Left cardiac atrium (tissue), 4 donors: ENCODE measurements around the gene MCOLN1. TPM values are rescaled to one million over a fixed set of nuclear protein-coding genes. Genes with fewer than 3 reads are reported as not detected.

ENCODE experiments used
- ATAC-seq, 2 donors: fragments of 200-7000 bp; cut with Tn5 transposase; one replicate each; pipeline ENCODE4 v1.9.1; 2020; ENCODE audit warnings: mild to moderate bottlenecking in 2 of 2, moderate library complexity in 2 of 2
- DNase-seq: peaks from one replicate; pipeline ENCODE4 v3.0.0-alpha.2; 2020
- intact Hi-C, 2 donors: fragments of 100-400 bp; cut with DNase I; formaldehyde crosslinking; loops; one replicate each; pipeline versions ENCODE4 v1.14.1 to v1.15.1; 2022 to 2023
- long read RNA-seq: library from polyadenylated mRNA; unstranded; transcript quantifications from one replicate; pipeline ENCODE4 v2.0.0, GENCODE V29; 2021
- total RNA-seq, 2 donors: library from RNA; stranded (reverse); fragmentation: NEBNext Ultra II Directional; extraction: Animal tissue kit (Norgen Biotek cat#: 25700); gene quantifications; one replicate each; pipeline ENCODE4 v1.2.1, GENCODE V29; 2021
- donor health status: DM: no; HTN: yes; CAD: no.
- donor health status: DM: no; HTN: yes; CAD: no; lungs with severe emphysema.
- donor health status: DM: yes; HTN: yes; CAD: no.
- donor health status: Dilated cardiomyopathy.

MCOLN1 gene
- 10 to 100 TPM; 21.2 to 25.0 TPM for total RNA-seq
- long read RNA-seq, transcript MCOLN1-201 (14 exons, 2,082 nt): major isoform, 26 of 32 reads
- long read RNA-seq, partial matches to known transcripts: 0 of 32 reads
- long read RNA-seq, other reads (novel, unspliced or antisense): 5 of 32 reads

DNA sequence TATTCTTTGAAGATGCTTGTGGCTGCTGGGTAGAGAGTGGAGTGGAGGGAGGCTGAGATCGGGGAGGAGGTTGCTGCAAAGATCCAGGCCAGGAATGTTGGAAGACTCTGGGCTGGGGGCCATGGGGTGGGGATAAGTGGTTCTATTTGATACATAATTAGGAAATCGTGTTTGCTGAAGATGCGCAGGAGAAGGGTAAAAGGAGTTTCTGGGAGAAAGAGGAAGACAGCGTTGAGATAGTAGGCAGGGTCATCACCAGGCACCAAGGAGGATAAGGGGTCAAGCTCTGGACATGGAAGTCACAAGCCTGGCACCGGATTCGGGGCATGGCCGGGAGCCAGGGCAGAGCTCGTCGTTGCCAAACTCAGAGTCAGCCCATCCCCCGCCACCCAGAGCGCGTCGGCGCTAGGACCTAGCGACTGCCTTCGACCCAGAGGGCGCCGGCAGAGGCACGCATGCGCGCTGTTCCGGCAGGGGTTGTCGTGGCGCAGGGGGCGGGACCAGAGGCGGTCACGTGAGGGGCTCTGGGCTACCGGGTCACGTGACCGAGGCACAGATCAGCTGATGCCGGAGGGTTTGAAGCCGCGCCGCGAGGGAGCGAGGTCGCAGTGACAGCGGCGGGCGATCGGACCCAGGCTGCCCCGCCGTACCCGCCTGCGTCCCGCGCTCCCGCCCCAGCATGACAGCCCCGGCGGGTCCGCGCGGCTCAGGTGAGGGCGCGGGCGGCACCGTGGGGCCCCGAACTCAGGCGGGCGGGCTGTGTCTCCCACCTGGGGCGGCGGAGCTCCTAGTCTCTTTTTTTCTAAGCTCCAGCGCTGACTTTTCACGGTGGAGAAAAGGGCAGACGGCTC, at the start of gene MCOLN1:
TSS of gene MCOLN1 (plus strand) at position 553 of the 851 bp plus-strand sequence. CDS start at position 680, 127 bp downstream.
- DNase-seq: peak; percentile 100
- intact Hi-C loops: loop anchor here in 1 of 2 donors (10.0 kb wide), 1 partner anchor 127 kb away; no protein-coding TSS in a partner anchor
- peak; percentile 92 to 95 for ATAC-seq

DNA sequence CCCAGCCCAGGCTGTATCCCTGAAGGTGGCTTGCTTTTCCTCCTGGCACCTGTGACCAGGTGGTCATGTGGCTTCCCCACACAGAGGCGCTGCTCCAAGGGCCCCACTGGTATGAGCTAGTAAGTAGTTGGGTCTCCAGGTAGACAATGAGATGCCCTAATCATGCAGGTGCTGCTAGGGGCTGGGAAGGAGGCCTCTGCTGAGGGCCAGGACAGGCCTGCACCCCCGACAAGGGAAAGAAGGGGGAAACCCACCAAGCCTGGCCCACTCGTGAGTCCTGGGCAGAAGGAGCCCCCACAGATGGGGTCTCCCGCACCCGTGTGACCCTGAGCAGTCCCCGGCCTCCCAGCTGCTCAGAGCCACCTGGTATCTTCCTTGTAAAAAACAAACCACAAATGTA, 46.8 kb upstream of the MCOLN1 start:
- intact Hi-C loops: no loop called here
- DNase-seq (no peak), ATAC-seq (no peak)

DNA sequence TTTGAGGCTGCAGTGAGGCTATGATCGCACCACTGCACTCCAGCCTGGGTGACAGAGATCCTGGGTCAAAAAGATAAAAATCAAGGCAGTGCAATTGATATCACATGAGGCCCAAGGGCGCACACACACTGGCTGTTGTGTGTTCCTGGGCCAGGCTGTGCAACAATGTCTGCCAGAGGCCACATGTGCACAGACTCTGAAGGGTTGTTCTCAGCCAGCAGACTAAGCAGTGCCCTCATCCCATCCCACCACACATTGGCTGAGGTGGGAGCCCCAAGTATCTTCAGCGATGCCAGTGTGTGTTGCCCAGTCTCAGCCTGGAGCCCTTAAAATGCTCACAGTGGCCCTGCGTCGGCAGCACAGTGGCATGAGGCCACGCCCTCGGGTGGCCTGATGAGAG, 46.2 kb upstream of the MCOLN1 start:
- intact Hi-C loops: no loop called here
- DNase-seq (no peak), ATAC-seq (no peak)

DNA sequence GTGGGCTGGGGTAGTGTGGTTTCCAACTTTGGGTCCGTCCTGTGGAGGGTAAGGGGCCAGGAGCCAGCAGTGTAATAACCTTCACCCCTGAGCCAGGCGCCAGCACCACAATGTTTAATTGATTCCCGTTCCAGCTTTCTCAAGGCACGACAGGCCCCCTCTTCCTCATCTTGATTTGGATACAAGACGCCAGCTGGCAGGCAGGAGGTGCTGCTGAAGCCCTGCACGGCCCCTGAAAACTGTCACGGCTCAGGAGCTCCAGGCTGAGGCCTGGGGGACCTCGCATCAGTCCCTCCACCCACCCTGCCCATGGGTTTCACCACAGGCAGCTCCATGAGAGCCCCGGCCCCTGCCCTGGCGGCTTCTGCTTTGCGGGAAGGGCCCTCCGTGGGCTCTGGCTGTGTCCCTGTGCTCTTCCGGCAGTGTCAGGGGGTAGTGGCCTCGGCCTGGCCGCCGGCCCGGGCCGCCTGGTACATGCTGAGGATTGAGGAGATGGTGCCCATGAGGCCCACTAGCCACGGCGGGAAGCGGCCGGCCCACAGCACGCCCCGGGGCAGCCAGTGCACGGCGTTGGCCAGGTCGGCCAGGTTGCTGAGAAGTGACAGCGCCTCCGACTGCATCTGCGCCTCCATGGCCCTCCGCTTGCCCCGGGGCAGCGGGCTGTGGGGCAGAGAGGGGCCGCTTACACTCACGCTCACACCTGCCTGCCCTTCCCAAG, 45.5 kb upstream of the MCOLN1 start:
- DNase-seq (no peak), ATAC-seq (peak in 1 of 2 donors; percentile 16)
- intact Hi-C loops: no loop called here

DNA sequence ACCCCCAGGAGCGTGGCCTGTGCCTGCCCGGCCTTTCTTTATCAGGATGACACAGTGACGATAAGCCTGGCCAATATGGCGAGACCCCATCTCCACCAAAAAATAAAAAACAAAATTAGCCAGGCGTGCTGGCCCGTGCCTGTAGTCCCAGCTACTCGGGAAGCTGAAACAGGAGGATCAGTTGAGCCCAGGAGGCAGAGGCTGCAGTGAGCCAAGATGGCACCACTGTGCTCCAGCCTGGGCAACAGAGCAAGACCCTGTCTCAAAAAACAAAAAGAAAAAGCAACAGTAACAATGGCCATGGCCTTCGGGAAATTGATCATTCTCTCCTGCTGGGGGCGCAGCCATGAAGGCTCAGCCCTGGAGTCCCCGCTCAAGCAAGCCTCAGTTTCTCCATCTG, 44.7 kb upstream of the MCOLN1 start:
- ATAC-seq (no peak), DNase-seq (no peak)

DNA sequence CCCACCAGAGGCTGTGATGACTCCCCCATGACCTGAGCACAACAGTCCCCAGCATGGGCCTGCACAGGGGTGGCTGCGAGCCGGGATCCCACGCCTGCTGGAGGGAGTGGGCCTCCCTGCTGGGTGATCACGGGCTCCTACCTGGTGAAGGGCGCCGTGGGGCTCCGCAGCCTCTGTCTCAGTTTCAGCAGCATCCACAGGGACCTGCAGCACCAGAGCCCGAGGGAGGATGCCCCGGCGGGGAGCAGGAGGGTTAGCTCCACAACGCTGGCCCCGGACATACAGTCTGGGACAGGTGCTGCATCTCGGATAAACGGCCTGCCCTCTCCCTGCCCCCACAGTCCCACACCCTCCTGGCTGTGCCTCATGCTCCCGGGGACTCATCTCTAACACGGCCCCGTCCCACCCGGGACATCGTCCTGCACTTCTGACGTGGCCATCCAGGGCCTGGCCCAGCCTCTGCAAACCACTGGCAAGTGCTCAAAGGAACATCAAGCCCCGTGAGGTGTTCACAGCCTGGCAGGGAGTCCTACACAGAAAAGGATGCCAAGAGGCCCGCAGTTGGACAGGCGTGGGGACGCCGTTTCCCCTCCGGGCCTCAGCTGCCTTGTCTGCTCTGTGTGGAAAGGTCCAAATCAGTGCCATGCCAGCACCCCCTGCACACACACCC, 44.1 kb upstream of the MCOLN1 start:
- DNase-seq: no peak
- intact Hi-C loops: no loop called here
- peak in 1 of 2 donors; percentile 4 for ATAC-seq

More for the DNA sequence above, 44.7 kb upstream of the MCOLN1 start:
- intact Hi-C loops: no loop called here

DNA sequence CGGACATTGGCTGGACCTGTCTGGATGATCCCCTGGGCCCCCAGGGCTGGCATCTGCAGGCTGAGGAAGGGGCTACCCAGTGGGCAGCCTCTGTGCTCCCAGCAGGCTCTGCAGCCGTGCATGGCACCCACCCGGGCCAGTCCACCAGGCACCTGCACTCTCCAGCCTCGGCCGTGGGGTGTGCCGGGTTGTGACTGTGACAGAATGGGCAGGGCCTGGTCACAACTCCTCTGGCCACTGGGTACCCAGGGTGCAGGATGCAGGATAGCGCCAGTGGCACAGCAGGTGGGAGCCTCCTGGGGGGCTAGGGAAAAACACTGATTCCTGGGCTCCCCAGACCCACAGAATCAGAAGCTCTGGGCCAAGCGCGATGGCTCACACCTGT, 43.6 kb upstream of the MCOLN1 start:
- peak in 1 of 2 donors; percentile 7 for ATAC-seq
- DNase-seq: no peak
- intact Hi-C loops: no loop called here

DNA sequence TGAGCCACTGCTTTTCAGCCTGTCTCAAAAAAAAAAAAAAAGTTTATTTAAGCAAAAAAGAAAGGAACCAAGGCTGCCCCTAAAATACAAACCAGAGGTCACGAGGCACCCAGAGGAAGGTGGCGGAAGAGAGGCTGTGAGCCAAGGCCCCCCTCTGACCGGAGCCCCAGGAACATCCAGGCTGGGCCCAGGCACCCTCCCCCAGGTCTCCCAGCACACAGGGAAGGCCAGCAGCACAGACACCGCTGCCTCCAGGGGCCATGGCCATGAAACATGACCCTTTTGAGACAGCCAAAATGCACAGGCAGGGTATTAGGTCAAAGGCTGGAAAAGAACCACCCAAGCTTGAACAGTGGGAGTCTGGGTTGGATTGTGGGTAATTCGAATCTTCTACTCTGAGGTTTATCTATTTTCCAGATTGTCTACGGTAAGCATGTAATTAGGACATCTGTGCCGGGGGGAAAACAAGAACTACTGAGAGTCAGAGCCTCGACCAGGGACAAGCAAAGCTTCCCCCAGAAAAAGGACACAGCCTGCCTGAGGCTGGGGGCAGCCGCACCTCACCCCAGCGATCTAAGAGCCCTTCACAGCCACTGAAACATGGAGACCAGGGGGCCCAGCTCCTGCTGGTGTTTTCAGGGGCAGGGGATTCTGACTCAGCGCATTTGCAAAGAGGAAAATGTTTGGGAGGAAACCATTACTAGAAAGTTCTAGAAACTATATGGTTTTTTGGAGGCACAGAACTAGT, 42.0 kb upstream of the MCOLN1 start:
- no peak for DNase-seq
- intact Hi-C loops: no loop called here
- ATAC-seq: no peak

DNA sequence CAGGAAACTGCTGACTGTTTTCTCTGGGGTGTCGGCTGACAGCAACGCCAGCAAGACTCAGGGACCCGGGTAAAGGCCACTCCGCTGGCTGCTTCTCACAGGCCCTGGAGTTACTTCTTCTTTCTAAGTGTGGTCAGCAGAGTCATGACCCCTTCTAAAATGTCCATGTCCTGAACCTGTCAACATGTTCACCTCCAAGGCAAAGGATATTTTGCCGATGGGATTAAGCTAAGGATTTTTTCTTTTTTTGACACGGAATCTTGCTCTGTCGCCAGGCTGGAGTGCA, 41.5 kb upstream of the MCOLN1 start:
- ATAC-seq: peak in 1 of 2 donors; percentile 28

DNA sequence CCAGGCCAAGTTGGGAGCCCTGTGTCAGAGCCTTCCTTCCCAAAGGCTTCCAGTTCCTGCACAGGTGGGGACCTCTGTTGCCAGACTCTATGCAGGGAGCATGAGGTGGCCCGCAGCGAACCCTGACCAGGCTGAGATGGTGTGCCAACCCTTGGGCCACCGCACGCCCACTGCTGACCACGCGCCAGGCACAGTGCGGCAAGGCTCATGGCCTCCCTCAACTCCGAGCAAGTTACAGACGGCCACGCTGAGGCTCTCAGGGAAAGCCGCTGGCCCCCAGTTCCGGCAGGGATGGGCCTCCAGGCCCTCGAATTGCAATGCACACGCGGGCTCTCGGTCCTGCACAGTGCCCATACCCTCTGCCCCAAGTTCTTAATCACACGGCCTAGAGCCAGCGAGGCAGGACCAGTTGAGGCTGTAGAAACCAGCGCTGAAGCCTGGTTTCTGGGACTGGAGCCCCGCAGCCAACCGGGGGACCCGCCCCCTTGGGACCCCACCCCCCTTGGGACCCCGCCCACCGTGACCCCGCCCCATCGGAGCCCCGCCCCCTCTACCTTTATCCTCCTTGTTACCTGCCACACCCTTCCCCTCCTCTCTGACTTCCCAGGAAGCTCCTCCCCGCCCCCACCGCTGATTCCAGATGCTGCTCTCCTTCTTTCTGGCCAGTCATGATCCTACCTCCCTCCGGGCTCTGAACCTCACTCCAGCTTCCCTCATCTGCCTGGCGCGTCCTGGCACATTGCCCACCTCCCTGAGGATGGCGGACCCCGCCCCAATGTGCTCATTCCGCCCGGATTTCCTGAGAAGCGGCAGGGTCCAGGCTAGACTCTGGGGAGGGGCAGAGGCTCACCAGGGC, 39.6 kb upstream of the MCOLN1 start:
- intact Hi-C loops: no loop called here
- DNase-seq (peak; percentile 74), ATAC-seq (peak in 1 of 2 donors; percentile 14)

More for the DNA sequence above, 41.5 kb upstream of the MCOLN1 start:
- no peak for DNase-seq
- intact Hi-C loops: no loop called here

DNA sequence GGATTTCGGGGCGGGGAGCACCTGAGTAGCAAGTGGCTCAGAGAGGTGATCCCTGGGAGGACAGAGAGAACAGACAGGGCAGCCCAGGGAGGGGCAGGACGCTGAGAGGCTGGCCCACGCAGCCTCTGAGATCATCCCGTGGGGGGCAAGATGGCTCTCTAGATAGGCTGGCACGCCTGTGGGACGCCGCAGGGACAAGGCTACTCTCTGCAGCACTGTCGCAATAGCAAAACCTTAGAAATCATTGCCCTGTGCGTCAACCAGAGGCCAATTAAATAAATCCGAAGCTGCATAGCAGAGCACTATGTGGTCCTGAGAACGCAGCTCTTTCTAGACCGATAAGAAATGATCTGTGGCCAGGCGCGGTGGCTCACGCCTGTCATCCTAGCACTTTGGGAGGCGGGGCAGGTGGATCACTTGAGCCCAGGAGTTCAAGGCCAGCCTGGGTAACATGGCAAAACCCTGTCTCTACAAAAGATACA, 38.7 kb upstream of the MCOLN1 start:
- ATAC-seq (no peak), DNase-seq (no peak)
- intact Hi-C loops: no loop called here

DNA sequence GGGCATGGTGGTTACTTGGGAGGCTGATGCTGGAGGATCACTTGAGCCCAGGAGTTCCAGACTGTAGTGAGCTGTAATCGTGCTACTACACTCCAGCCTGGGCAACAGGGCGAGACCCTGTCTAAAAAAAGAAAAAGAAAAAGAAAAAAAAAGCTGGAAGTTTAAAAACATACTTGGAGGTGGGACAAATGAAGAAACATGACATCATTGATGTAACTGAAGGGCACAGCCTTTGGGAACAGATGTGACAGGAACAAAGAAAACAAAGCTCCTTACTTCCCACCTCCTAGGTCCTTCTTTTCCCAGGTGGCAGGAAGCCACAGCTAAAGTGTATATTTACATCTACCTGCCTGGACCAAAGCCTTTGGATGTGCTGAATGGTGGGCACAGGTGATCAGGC, 35.5 kb upstream of the MCOLN1 start:
- DNase-seq (no peak), ATAC-seq (no peak)
- intact Hi-C loops: no loop called here

DNA sequence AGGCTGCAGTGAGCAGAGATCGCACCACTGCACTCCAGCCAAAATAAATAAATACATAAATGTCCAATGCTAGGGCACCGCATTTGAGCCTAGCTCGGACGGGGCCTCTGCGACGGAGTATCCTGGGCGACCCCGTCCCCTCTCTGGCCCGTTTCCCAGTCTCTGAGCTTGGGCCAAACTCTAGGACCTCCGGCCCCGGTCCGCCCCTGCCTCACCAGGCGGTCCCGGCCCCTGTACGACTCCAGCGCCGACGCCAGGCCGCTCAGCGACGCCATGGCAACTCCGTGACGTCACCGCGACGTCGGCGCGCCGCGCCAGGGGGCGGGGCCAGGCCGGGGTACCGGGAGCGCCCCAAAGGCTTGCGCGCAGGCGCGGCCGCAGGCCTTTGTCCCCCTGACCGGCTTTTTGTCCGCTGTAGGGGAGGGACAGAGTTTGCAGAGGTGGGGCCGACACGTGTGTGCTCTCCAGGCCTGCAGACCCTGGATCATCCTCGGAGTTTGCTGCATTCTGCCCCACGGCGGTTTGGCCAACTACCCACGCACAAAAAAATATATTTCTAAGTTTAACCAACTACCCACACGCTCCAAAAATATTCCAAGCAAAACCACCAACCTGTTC, 33.6 kb upstream of the MCOLN1 start, which contains the start of gene PEX11G:
TSS of gene PEX11G (minus strand) at position 300 of the 618 bp plus-strand sequence. CDS start at position 275, 25 bp downstream.
- intact Hi-C loops: no loop called here
- ATAC-seq (peak; percentile 98 to 99), DNase-seq (peak; percentile 93)

DNA sequence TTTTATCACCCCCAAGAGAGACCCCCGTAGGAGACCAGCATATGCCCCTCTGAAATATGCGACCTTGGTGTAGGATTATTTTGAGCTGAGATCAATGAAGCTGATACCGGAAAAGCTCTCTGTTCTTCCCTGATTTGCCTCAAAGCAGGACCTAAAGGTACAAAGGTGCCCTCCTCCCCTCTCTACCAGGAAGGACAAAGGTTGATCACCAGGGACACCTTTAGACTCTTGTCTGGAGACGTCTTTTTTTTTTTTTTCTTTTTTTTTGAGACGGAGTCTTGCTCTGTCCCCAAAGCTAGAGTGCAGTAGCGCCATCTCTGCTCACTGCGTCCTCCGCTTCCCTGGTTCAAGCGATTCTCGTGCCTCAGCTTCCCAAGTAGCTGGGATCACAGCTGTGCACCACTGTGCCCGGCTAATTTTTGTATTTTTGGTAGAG, 32.8 kb upstream of the MCOLN1 start:
- intact Hi-C loops: no loop called here
- ATAC-seq: no peak

DNA sequence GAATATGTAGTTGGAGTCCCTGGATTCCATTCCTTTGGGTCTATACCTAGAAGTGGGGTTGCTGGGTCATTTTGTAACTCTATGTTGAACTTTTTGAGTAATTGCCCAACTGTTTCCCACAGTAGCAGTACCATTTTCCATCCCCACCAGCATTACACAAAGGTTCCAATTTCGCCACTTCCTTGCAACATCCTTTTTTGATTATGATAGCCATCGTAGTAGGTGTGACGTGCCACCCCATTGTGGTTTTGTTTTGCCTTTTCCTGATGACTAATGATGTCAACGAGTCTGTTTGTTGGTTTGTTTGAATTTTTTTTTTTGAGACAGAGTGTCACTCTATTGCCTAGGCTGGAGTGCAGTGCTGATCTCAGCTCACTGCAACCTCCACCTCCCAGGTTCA, 30.3 kb upstream of the MCOLN1 start:
- ATAC-seq (no peak), DNase-seq (no peak)
- intact Hi-C loops: no loop called here

More for the DNA sequence above, 32.8 kb upstream of the MCOLN1 start:
- DNase-seq: no peak

DNA sequence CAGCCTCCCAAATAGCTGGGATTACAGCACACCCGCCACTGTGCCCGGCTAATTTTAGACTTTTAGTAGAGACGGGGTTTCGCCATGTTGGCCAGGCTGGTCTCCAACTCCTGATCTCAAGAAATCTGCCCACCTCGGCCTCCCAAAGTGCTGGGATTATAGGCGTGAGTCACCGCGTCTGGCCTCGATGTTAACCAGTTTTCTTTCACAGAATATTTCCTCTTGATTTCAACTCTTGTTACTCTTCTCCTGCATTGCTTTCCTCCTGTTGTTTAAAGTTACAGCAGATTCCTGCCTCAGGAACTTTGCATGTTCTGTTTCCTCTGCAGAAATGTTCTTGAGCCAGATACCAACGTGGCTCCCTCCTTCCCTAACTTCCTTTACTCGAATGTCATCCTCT, 29.9 kb upstream of the MCOLN1 start:
- no peak for ATAC-seq
- no peak for DNase-seq
- intact Hi-C loops: no loop called here

DNA sequence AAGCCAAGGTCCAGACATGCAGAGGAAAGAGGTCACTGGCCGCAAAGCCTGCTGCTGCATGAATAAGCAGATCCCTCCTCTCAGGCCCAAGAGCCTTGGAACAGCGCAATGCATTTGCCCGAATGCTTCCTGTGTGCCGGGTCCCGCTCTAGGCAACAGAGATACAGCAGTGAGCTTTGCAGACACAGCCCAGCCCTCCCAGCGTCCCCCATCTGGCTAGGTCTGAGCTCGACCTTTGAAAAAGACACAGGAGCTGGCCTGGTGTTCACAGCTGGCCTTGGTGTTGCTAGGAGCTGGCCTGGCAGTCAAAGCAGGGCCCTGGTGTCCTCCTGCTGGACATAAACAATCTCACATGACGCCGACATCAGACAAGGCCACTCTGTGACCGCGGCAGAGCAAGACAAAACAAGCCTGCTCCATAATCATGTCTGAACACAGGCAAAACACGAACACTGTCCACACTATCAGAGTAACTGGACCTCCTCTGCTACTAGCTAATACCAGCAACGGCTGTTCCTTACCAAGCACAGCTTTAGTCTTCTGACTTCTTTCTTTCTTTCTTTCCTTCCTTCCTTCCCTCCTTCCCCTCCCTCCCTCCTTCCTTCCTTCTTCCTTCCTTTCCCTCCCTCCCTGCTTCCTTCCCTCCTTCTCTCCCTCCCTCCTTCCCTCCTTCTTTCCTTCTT, 27.9 kb upstream of the MCOLN1 start:
- no peak for DNase-seq
- intact Hi-C loops: no loop called here
- ATAC-seq: peak; percentile 77 to 81
